B cell (primary cell): Measurements from ENCODE around the gene KLHL33. TPM values are rescaled to one million over a fixed set of nuclear protein-coding genes. Genes with fewer than 3 reads are reported as not detected.

Experiments used
- ATAC-seq: fragments of 200-7000 bp; cut with Tn5 transposase; one replicate; pipeline ENCODE4 v1.10.0; 2021; ENCODE audit warnings: low read depth, mild to moderate bottlenecking, moderate number of reproducible peaks, moderate library complexity
- CTCF ChIA-PET: fragments of 350-600 bp; sonication (Branson Sonifier 250); formaldehyde crosslinking; loops from one replicate; lab custom pipeline; 2021; ENCODE audit warnings: antibody characterized with exemption, inconsistent platforms; lab: Charles Lee
- POLR2A ChIA-PET: fragments of 350-600 bp; sonication (Branson Sonifier 250); formaldehyde crosslinking; loops from one replicate; lab custom pipeline; 2021; ENCODE audit warnings: antibody characterized with exemption; lab: Charles Lee
- DNase-seq: peaks from one replicate; pipeline ENCODE4 v3.0.0; 2013
- H2AFZ ChIP-seq: 2 replicates; pipeline ENCODE4 v1.6.1; 2012; ENCODE audit warnings: mild to moderate bottlenecking, low read depth, low read length; ENCODE audit not compliant: insufficient read depth, poor library complexity, severe bottlenecking
- H3K27ac ChIP-seq, 2 donors: 1 replicate in 1 of 2; 2 replicates in 1 of 2; pipeline ENCODE4 v1.5.1; 2012 to 2013; ENCODE audit warnings: low read length in 2 of 2, mild to moderate bottlenecking in 2 of 2, moderate library complexity in 1 of 2
- H3K27me3 ChIP-seq, 4 experiments: fragments of 200-600 bp in 1 of 4; sonication (generic) in 1 of 4; replicated peaks in 1 of 4; 1 replicate in 2 of 4; 2 replicates in 2 of 4; pipeline versions ENCODE4 v1.6.1 to v1.7.0; 2013 to 2016; ENCODE audit warnings: low read length in 3 of 4, mild to moderate bottlenecking in 2 of 4, mixed read lengths in 1 of 4, moderate library complexity in 1 of 4; ENCODE audit not compliant: insufficient read depth in 4 of 4, control insufficient read depth in 3 of 4; ENCODE audit errors: control extremely low read depth in 1 of 4
- H3K36me3 ChIP-seq, 2 experiments: replicated peaks in 1 of 2; 1 replicate in 1 of 2; 2 replicates in 1 of 2; pipeline versions ENCODE4 v1.6.1 to v1.7.1; 2013; ENCODE audit warnings: low read length in 1 of 2; ENCODE audit not compliant: insufficient read depth in 2 of 2, control insufficient read depth in 1 of 2; ENCODE audit errors: control extremely low read depth in 1 of 2, extremely low read depth in 1 of 2
- H3K4me1 ChIP-seq, 2 donors: fragments of 200-600 bp in 1 of 2; sonication (generic) in 1 of 2; 1 replicate in 1 of 2; 2 replicates in 1 of 2; pipeline versions ENCODE4 v1.5.1 to v1.6.1; 2013 to 2017; ENCODE audit warnings: low read length in 2 of 2; ENCODE audit not compliant: control insufficient read depth in 2 of 2, insufficient read depth in 2 of 2
- H3K4me2 ChIP-seq: replicated peaks from 2 replicates; pipeline ENCODE3; 2012; ENCODE audit warnings: mild to moderate bottlenecking, low read depth, low read length; ENCODE audit not compliant: poor library complexity, severe bottlenecking
- H3K4me3 ChIP-seq, 5 experiments: fragments of 200-600 bp in 1 of 5; sonication (generic) in 1 of 5; 1 replicate in 3 of 5; 2 replicates in 2 of 5; pipeline versions ENCODE4 v1.5.1 to v1.7.0; 2011 to 2016; ENCODE audit warnings: low read length in 4 of 5, mild to moderate bottlenecking in 4 of 5, low read depth in 2 of 5, control low read depth in 1 of 5, moderate library complexity in 1 of 5; ENCODE audit not compliant: insufficient read depth in 1 of 5; ENCODE audit errors: control extremely low read depth in 1 of 5, extremely low read depth in 1 of 5
- H3K79me2 ChIP-seq: fragments of 200-600 bp; sonication (generic); one replicate; pipeline ENCODE4 v1.6.0; 2016; ENCODE audit warnings: low read length; ENCODE audit not compliant: control insufficient read depth, insufficient read depth
- H3K9ac ChIP-seq: fragments of 200-600 bp; sonication (generic); 2 replicates; pipeline ENCODE4 v1.6.1; 2017; ENCODE audit warnings: mild to moderate bottlenecking, low read length, moderate library complexity
- H3K9me3 ChIP-seq, 3 donors: one replicate each; pipeline versions ENCODE4 v1.6.1 to v1.7.1; 2013; ENCODE audit warnings: low read length in 2 of 3; ENCODE audit not compliant: control insufficient read depth in 2 of 3, insufficient read depth in 1 of 3; ENCODE audit errors: control extremely low read depth in 1 of 3
- H4K20me1 ChIP-seq: 2 replicates; pipeline ENCODE4 v1.6.0; 2012; ENCODE audit warnings: mild to moderate bottlenecking, low read length; ENCODE audit not compliant: insufficient read depth, control insufficient read depth, poor library complexity, severe bottlenecking
- H3K27ac Mint-ChIP-seq: one replicate; pipeline ENCODE4 v1.8.0; 2021; ENCODE audit warnings: mixed read lengths
- H3K27me3 Mint-ChIP-seq: one replicate; pipeline ENCODE4 v1.8.0; 2021; ENCODE audit warnings: mixed read lengths
- H3K4me1 Mint-ChIP-seq: one replicate; pipeline ENCODE4 v1.8.0; 2021; ENCODE audit warnings: mixed read lengths
- H3K4me3 Mint-ChIP-seq: one replicate; pipeline ENCODE4 v1.8.0; 2021; ENCODE audit warnings: mixed read lengths
- H3K9me3 Mint-ChIP-seq: one replicate; pipeline ENCODE4 v1.8.0; 2022; ENCODE audit warnings: mixed read lengths; ENCODE audit not compliant: insufficient read depth
- CTCF ChIP-seq: fragments of 200-600 bp; IDR thresholded peaks from one replicate; pipeline ENCODE4 v1.8.0; 2022; ENCODE audit warnings: antibody characterized with exemption, mild to moderate bottlenecking
- EZH2 ChIP-seq: IDR thresholded peaks from 2 replicates; pipeline ENCODE4 v1.6.1; 2012; ENCODE audit warnings: borderline replicate concordance, low read depth, mild to moderate bottlenecking, moderate library complexity, low read length; ENCODE audit not compliant: insufficient read depth, poor library complexity, severe bottlenecking
- WGBS: methylation state at CpG from one replicate; pipeline ENCODE4 v1.1.5; 2013; ENCODE audit warnings: missing lambda C conversion rate; ENCODE audit not compliant: insufficient coverage; 5-methylcytosine and 5-hydroxymethylcytosine counted together
- intact Hi-C: fragments of 100-400 bp; cut with micrococcal nuclease; formaldehyde crosslinking; loops from one replicate; pipeline ENCODE4 v1.10.0; 2022
- polyA plus RNA-seq: library from polyadenylated mRNA; depleted of rRNA; stranded (reverse); fragments of >200 nt; gene quantifications from 2 replicates; pipeline ENCODE4 v1.2.3, GENCODE V29; 2012
- total RNA-seq, 2 donors: library from RNA; stranded (reverse); fragments of 120-200 nt in 1 of 2; gene quantifications; 1 replicate in 1 of 2; 2 replicates in 1 of 2; pipeline versions ENCODE4 v1.2.3 to v1.2.4, GENCODE V29; 2013 to 2022

Gene KLHL33
- total and polyA plus RNA-seq, 2 donors (not counting 1 experiment from before 2014, with no cell fraction given) = 0.20 to 0.25 TPM

GRCh38 chr14:20478894-20479293 is 42.9 kb upstream of the KLHL33 start:
- Mint-ChIP-seq H3K4me1 (peaks cover 35% of the 10 kb centered on the region), H3K9me3 (no peaks in the 10 kb centered on the region), H3K27me3 (no peaks in the 10 kb centered on the region), H3K4me3 (no peak overlapping the region), H3K27ac (peak overlapping the region; percentile 2)
- ATAC-seq = no peak
- H3K4me3 ChIP-seq = no peak overlapping the region
- intact Hi-C loops = no loop called here
- H3K27ac ChIP-seq = peak overlapping the region in 1 of 2 donors; percentile 77
- no peaks in the 10 kb centered on the region for H3K9me3 ChIP-seq
- TF ChIP-seq EZH2 (no peak), CTCF (no peak)
- no peak overlapping the region for H3K4me2 ChIP-seq
- ChIA-PET CTCF (interaction anchor here (0.9 to 1.8 kb wide), 3 partner anchors 9 to 63 kb away, joined by 3 to 7 read pairs (median 6); partner anchors contain the start of gene PNP), POLR2A (no interaction called here)
- H3K36me3 ChIP-seq = peaks cover 11 to 47% of the 10 kb centered on the region in 2 experiments
- no peak for DNase-seq
- no peak overlapping the region for H2AFZ ChIP-seq
- no peaks in the 10 kb centered on the region for H3K27me3 ChIP-seq
- H3K79me2 ChIP-seq = peaks cover 21% of the 10 kb centered on the region
- peaks cover 27 to 28% of the 10 kb centered on the region in 2 donors for H3K4me1 ChIP-seq
- no peak overlapping the region for H3K9ac ChIP-seq
- no peaks in the 10 kb centered on the region for H4K20me1 ChIP-seq
- WGBS = no CpG with 5 or more reads among the region's 2 CpGs

GRCh38 chr14:20477211-20477876 is 41.4 kb upstream of the KLHL33 start:
- intact Hi-C loops = loop anchor here (1.0 kb wide), 1 partner anchor 12 kb away; no protein-coding TSS in a partner anchor
- peak; percentile 64 for DNase-seq
- peaks cover 28% of the 10 kb centered on the region in 2 donors for H3K4me1 ChIP-seq
- no CpG with 5 or more reads among the region's 1 CpG for WGBS
- peaks cover 43% of the 10 kb centered on the region for H3K4me1 Mint-ChIP-seq
- TF ChIP-seq CTCF (no peak), EZH2 (no peak)
- no peaks in the 10 kb centered on the region for H3K9me3 Mint-ChIP-seq
- peaks cover under 1% of the 10 kb centered on the region for H4K20me1 ChIP-seq
- H3K4me3 Mint-ChIP-seq = peak overlapping the region; percentile 58
- H3K27me3 ChIP-seq = no peaks in the 10 kb centered on the region
- H3K9me3 ChIP-seq = no peaks in the 10 kb centered on the region
- no peaks in the 10 kb centered on the region for H3K27me3 Mint-ChIP-seq
- H3K27ac Mint-ChIP-seq = peak overlapping the region; percentile 93
- peak overlapping the region; percentile 71 to 77 for H3K27ac ChIP-seq
- peaks cover 36% of the 10 kb centered on the region for H3K79me2 ChIP-seq
- peak overlapping the region; percentile 54 for H3K4me2 ChIP-seq
- ChIA-PET CTCF (interaction anchor here (0.8 to 1.8 kb wide), 5 partner anchors 8 to 185 kb away, joined by 3 to 7 read pairs (median 3); partner anchors contain the start of gene PNP), POLR2A (interaction anchor here (1.5 kb wide), 1 partner anchor 16 kb away, joined by 3 read pairs; no protein-coding TSS in a partner anchor)
- H3K9ac ChIP-seq = peak overlapping the region; percentile 14
- peaks cover 20 to 61% of the 10 kb centered on the region in 2 experiments for H3K36me3 ChIP-seq
- peak overlapping the region; percentile 18 for H2AFZ ChIP-seq
- H3K4me3 ChIP-seq = peak overlapping the region in 1 of 5 experiments; percentile 30
- peak; percentile 85 for ATAC-seq
